Caki2 (cell line): ENCODE measurements around the gene CFAP299. TPM values are rescaled to one million over a fixed set of nuclear protein-coding genes. Genes with fewer than 3 reads are reported as not detected.
A peak's percentile ranks its signal among the peaks of the same experiment; 100 is the strongest.
"Not testable (repeated sequence)": the region's sequence is repeated elsewhere in the genome, so short reads cannot be mapped to it uniquely, and the experiment has no call there.

Experiments used
- DNase-seq: peaks from one replicate; pipeline ENCODE4 v3.0.0-alpha.2; 2015; ENCODE audit warnings: low read depth
- in situ Hi-C: cut with HindIII; loops from 2 replicates; pipeline ENCODE4 v1.10.0; 2016; ENCODE audit warnings: low sequenced_read_pairs, low pct_unique_long_range_greater_than_20kb, mixed read lengths
- total RNA-seq: library from RNA; depleted of rRNA; stranded (reverse); fragments of >200 nt; shearing (Covaris generic); gene quantifications from 2 replicates; pipeline ENCODE4 v1.2.3, GENCODE V29; 2014; ENCODE audit warnings: low replicate concordance; rRNA removed

CFAP299 gene
- not detected in 2 replicates for total RNA-seq

GRCh38 chr4:80335554-80336358, at the start of gene CFAP299:
Gene CFAP299, plus strand, starts transcription at chr4:80335730.
- peak; percentile 84 for DNase-seq
- in situ Hi-C loops, result no loop called here

DNA sequence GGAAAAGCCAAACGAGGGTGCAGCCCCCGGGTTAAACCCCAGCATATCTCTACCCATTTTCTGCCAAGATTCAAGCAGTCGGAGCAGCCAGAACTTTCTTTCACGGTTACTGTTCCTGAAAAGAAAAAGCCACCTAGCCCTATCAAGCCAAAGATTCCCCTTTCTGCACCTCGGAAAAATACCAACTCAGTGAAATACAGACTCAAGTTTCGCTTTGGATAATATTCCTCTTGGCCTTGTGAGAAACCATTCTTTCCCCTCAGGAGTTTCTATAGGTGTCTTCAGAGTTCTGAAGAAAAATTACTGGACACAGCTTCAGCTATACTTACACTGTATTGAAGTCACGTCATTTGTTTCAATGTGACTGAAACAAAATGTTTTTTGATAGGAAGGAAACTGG, 49.1 kb upstream of the CFAP299 start:
- in situ Hi-C loops, result no loop called here
- DNase-seq, result no peak

- DNase-seq, in situ Hi-C loops: not testable (repeated sequence)
Measured at GRCh38 chr4:80290665-80291064, 44.9 kb upstream of the CFAP299 start.

DNA sequence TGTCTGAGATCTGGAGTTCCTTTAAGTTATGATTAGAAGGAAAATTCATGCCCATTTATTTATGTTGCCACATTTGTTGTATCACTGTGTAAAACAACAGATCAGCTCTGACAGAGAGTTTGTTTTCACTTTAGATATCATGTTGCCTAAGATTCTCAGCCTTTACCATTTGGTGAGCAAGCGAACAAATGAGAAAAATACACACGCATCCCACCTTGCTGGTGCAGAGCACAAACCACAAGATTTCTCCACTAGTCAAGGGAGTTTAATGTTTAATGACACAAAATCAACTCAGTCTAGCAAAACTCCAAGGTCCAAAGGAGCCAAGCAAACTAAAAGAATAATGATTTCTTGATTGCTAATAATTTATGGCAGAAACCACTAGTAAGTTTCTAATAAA, 41.3 kb upstream of the CFAP299 start:
- DNase-seq, result no peak
- in situ Hi-C loops, result no loop called here

DNA sequence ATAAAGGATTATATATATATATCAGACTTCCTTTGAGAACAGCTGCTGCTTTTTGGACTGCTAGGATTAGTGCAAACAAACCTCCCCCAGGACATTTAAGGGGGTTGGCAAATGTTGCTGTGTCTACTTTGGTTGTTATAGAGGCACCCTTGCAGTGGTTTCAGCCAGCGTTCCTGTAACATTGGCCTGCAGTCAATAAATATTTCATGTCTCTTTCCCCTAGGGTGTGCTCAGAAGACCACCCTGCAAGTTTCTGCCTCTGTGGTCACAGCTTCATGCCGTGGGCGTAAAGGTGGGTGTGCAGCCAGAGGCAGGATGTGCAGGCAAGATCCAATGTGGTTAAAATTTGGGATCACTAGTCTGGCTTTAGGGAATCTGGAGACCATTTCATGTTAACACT, 40.2 kb upstream of the CFAP299 start:
- DNase-seq, result no peak
- in situ Hi-C loops, result no loop called here

DNA sequence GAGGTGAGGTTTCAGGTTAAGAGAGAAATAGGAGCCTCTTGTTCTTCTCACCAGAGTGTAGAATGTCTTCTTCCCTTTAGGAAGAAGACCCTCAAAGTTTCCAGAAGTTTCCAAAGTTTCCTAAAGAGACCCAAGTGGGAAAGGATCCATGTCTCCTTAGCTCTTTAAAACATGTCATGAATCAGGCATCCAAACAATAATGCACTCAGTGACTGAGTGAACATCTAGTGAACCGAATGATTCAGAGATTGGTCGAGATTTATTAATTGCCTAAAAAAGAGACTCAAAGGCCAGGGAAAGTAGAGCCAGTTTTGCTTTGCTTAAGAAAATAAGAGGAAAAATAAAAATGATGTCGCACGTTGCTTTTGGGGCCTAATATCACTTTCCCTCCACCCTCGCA, 39.7 kb upstream of the CFAP299 start:
- no peak for DNase-seq
- in situ Hi-C loops, result no loop called here

GRCh38 chr4:80301884-80302283, 33.6 kb upstream of the CFAP299 start:
- no peak for DNase-seq
- in situ Hi-C loops, result no loop called here

DNA sequence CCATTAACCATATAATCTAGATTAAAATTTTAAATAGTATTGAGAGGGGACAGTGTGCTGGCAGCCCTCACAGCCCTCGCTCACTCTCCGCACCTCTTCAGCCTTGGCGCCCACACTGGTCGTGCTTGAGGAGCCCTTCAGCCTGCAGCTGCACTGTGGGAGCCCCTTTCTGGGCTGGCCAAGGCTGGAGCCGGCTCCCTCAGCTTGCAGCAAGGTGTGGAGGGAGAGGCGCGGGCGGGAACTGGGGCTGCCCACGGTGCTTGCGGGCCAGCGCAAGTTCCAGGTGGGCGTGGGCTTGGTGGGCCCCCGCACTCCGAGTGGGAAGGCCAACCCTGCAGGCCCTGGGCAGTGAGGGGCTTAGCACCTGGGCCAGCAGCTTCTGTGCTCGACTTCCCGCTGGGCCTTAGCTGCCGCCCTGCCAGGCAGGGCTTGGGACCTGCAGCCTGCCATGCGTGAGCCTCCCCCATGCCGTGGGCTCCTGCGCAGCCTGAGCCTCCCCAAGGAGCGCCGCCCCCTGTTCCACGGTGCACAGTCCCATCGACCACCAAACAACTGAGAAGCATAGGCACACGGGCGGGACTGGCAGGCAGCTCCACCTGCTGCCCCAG, 32.8 kb upstream of the CFAP299 start:
- in situ Hi-C loops, result no loop called here
- DNase-seq, result no peak

DNA sequence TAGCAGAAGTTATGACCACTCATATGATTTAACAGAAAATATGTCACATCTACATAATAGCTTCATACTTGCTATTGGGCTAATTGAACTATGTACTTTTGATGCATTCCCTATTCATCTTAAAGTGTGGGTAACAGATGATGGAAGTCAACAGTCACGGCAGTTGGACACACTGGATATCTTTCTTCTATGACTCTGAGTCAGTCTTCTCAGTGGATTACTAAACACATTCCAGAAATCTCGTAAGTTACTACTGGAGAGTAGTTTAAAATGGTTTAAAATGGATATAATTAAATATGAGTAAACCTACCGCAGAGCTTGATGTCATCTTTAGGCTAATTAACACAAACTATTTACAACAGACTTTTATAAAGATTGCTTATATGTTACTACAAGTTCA, 30.1 kb upstream of the CFAP299 start:
- DNase-seq, result no peak
- in situ Hi-C loops, result no loop called here

- no peak for DNase-seq
- in situ Hi-C loops, result no loop called here
Measured at GRCh38 chr4:80306260-80306659, 29.3 kb upstream of the CFAP299 start.

GRCh38 chr4:80307183-80307735, 28.3 kb upstream of the CFAP299 start:
- DNase-seq, result no peak

DNA sequence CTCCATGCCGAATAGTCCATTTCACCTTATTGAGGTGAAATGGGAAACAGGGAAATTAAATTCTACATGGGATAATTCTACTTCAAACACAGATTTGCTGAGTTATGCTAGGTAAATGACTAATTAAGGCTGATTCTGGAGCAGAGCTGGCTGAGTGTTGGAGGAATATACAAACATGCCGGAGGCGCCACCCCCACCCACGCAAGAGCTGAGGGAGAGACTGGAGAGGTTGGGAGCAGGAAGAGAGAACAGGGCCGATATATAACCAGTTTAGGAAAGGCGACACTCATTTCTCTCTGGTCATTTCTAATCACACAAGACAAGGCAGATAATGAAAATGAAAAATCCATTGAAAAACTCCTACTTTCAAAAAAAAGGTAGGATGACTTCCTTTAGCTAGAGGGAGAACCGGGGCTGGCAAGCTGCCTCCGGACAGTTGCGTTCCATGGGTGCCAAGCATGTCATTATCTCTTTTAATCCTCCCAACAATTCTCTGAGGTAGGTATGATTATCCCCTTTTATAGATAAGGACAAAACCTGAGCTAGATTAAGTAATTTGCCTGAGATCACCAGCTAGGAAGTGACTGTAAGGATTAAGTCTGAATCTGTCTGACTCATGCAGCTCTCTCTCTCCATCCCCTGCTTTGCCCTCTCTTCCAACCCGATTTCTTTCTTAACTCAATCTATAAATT, 27.6 kb upstream of the CFAP299 start:
- in situ Hi-C loops, result no loop called here

More at GRCh38 chr4:80307183-80307735, 28.3 kb upstream of the CFAP299 start:
- in situ Hi-C loops, result no loop called here

GRCh38 chr4:80308466-80308822, 27.1 kb upstream of the CFAP299 start:
- no peak for DNase-seq
- in situ Hi-C loops, result no loop called here

More for the DNA sequence above, 27.6 kb upstream of the CFAP299 start:
- no peak for DNase-seq

DNA sequence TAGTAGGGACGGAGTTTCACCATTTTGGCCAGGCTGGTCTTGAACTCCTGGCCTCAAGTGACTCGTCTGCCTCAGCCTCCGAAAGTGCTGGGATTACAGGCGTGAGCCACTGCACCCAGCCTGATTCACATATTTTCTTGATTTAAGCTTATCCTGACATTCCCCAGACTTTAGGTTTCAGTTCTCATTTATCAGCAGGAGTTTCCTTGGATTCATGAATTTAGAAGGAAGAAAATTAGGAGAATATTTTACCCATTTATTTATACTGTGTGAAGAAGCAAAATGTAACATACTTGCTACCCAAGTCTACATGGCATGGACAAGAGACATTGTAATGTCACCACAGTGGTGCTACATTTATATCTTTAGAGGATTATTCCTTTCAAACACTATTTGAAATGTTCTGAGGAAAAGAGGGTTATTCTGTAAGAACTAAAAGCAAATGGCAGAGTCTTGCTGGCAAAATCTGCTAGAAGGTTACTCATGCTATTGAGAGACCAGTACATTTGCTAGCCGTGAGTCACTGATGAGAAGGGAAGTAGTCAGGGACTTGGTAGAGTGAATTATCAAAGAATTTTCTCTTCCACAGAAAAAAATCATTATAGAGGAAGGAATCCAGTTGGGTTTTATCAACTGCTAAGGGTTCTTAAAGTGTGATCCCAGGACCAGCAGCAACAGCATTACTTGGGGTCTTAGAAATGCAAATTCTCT, 26.1 kb upstream of the CFAP299 start:
- no peak for DNase-seq

DNA sequence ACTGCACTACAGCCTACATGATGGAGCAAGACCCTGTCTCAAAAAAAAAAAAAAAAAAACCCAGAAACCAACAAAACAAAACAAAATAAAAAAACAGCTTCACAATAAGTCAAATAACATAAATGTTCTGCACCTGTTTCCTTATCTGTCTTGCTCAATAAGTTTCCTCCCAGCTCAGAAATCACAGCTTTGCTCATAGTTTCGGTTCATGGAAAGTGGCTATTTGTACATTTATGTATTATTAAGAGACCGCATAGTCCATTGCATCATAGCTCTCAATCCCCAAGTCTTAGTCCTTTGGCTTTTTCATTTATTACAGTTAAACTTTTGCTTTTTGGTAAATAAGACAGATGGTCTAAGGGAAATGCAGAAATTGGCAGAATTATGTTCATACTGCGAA, 24.4 kb upstream of the CFAP299 start:
- in situ Hi-C loops, result no loop called here
- DNase-seq, result no peak

More for the DNA sequence above, 26.1 kb upstream of the CFAP299 start:
- in situ Hi-C loops, result no loop called here

DNA sequence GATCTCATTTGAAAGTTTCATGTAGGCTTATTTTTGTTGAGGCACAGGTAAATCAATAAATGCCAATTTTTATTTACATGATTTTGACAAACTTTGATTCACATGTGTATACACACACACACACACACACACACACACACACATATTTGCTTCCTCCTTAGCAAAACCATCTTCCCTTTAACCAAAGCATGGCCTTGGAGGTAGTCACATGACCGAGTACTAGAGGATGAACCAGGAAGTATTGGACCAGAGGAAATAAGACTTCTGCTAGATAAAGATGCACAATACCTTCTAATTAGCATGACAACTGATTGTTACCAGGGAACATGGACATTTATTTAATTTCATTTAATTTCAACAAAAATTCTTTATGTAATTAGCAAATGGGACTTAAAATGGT, 23.4 kb upstream of the CFAP299 start:
- in situ Hi-C loops, result no loop called here
- no peak for DNase-seq

GRCh38 chr4:80313627-80314026, 21.9 kb upstream of the CFAP299 start:
- in situ Hi-C loops, result no loop called here
- no peak for DNase-seq

- DNase-seq, in situ Hi-C loops: not testable (repeated sequence)
Measured at GRCh38 chr4:80315848-80316247, 19.7 kb upstream of the CFAP299 start.
